IMR-90 (cell line): ENCODE data around the gene CDC26. TPM values are rescaled to one million over a fixed set of nuclear protein-coding genes. Genes with fewer than 3 reads are reported as not detected.

Source experiments
- ATAC-seq: fragments of 200-7000 bp; cut with Tn5 transposase; 2 replicates; pipeline ENCODE4 v1.9.1; 2020; ENCODE audit warnings: low read depth, mild to moderate bottlenecking, moderate library complexity
- BruUV-seq: library from RNA; stranded (reverse); fragments of 400-500 nt; replicated peaks from 2 replicates; lab custom pipeline; 2021; lab: Mats Ljungman, UMichigan
- CTCF ChIA-PET: fragments of 300-600 bp; formaldehyde crosslinking; extraction: SDS; loops from one replicate; lab custom pipeline; 2021; ENCODE audit warnings: antibody characterized with exemption; lab: Yijun Ruan, JAX
- POLR2A ChIA-PET: fragments of 300-600 bp; sonication (Branson Sonifier 250); formaldehyde crosslinking; loops from one replicate; lab custom pipeline; 2022; ENCODE audit warnings: antibody characterized with exemption; ENCODE audit not compliant: unreplicated experiment; lab: Charles Lee
- DNase-seq: peaks from one replicate; pipeline ENCODE4 v3.0.0; 2013
- H2AFZ ChIP-seq: replicated peaks from 2 replicates; pipeline ENCODE3; 2013; ENCODE audit warnings: low read length, mild to moderate bottlenecking; ENCODE audit not compliant: poor library complexity
- H2AK5ac ChIP-seq: 2 replicates; pipeline ENCODE4 v1.6.1; 2013; ENCODE audit warnings: low read depth, low read length, inconsistent platforms
- H2AK9ac ChIP-seq: replicated peaks from 2 replicates; pipeline ENCODE3; 2013; ENCODE audit warnings: mild to moderate bottlenecking, low read depth, low read length, moderate library complexity; ENCODE audit not compliant: poor library complexity
- H2BK120ac ChIP-seq: 2 replicates; pipeline ENCODE4 v1.6.1; 2013; ENCODE audit warnings: low read depth, low read length, inconsistent platforms
- H2BK15ac ChIP-seq: 3 replicates; pipeline ENCODE4 v1.6.1; 2013; ENCODE audit warnings: low read depth, low read length, inconsistent platforms
- H2BK20ac ChIP-seq: 2 replicates; pipeline ENCODE4 v1.6.1; 2013; ENCODE audit warnings: low read depth, mild to moderate bottlenecking, inconsistent platforms, low read length, moderate library complexity
- H2BK5ac ChIP-seq: 2 replicates; pipeline ENCODE4 v1.6.1; 2013; ENCODE audit warnings: mild to moderate bottlenecking, low read depth, low read length, inconsistent platforms; ENCODE audit not compliant: poor library complexity, severe bottlenecking
- H3K14ac ChIP-seq: replicated peaks from 2 replicates; pipeline ENCODE4 v1.6.1; 2013; ENCODE audit warnings: low read depth, low read length, inconsistent platforms
- H3K18ac ChIP-seq: 2 replicates; pipeline ENCODE4 v1.6.1; 2013; ENCODE audit warnings: low read depth, low read length, control low read depth
- H3K23ac ChIP-seq: 2 replicates; pipeline ENCODE4 v1.6.1; 2013; ENCODE audit warnings: low read depth, low read length, inconsistent platforms
- H3K27ac ChIP-seq: 2 replicates; pipeline ENCODE4 v1.5.1; 2013; ENCODE audit warnings: mild to moderate bottlenecking, control low read depth, low read length; ENCODE audit not compliant: insufficient read depth
- H3K27me3 ChIP-seq: 2 replicates; pipeline ENCODE4 v1.6.1; 2013; ENCODE audit warnings: low read length; ENCODE audit not compliant: control insufficient read depth, insufficient read depth
- H3K36me3 ChIP-seq: 2 replicates; pipeline ENCODE4 v1.6.1; 2013; ENCODE audit warnings: low read length, mixed read lengths; ENCODE audit not compliant: control insufficient read depth, insufficient read depth
- H3K4ac ChIP-seq: 2 replicates; pipeline ENCODE4 v1.6.1; 2013; ENCODE audit warnings: low read depth, low read length, inconsistent platforms
- H3K4me1 ChIP-seq: 2 replicates; pipeline ENCODE4 v1.6.1; 2013; ENCODE audit warnings: low read length, mixed read lengths; ENCODE audit not compliant: control insufficient read depth, insufficient read depth
- H3K4me2 ChIP-seq: 2 replicates; pipeline ENCODE4 v1.6.1; 2013; ENCODE audit warnings: low read depth, mild to moderate bottlenecking, control low read depth, low read length, moderate library complexity
- H3K4me3 ChIP-seq: 2 replicates; pipeline ENCODE4 v1.5.1; 2013; ENCODE audit warnings: low read depth, mild to moderate bottlenecking, control low read depth, low read length, moderate library complexity; ENCODE audit not compliant: insufficient read depth
- H3K56ac ChIP-seq: 2 replicates; pipeline ENCODE4 v1.6.1; 2013; ENCODE audit warnings: low read length, inconsistent platforms; ENCODE audit not compliant: insufficient read depth; ENCODE audit errors: extremely low read depth
- H3K79me1 ChIP-seq, 2 experiments: 2 replicates each; pipeline ENCODE4 v1.6.1; 2013; ENCODE audit warnings: low read length in 2 of 2, inconsistent platforms in 1 of 2, low read depth in 1 of 2
- H3K9ac ChIP-seq: 2 replicates; pipeline ENCODE4 v1.6.1; 2013; ENCODE audit warnings: low read depth, low read length, control low read depth
- H3K9me1 ChIP-seq: 2 replicates; pipeline ENCODE4 v1.6.1; 2013; ENCODE audit warnings: low read length, inconsistent platforms; ENCODE audit not compliant: insufficient read depth
- H3K9me3 ChIP-seq: 2 replicates; pipeline ENCODE4 v1.6.1; 2013; ENCODE audit warnings: low read length; ENCODE audit not compliant: control insufficient read depth, insufficient read depth
- H4K20me1 ChIP-seq: 2 replicates; pipeline ENCODE4 v1.6.1; 2013; ENCODE audit warnings: low read length, inconsistent platforms; ENCODE audit not compliant: insufficient read depth
- H4K5ac ChIP-seq: 2 replicates; pipeline ENCODE4 v1.6.1; 2013; ENCODE audit warnings: mild to moderate bottlenecking, low read depth, low read length, control low read depth
- H4K8ac ChIP-seq, 2 experiments: 2 replicates each; pipeline ENCODE4 v1.6.1; 2013; ENCODE audit warnings: low read depth in 2 of 2, low read length in 2 of 2, control low read depth in 1 of 2, inconsistent platforms in 1 of 2
- H4K91ac ChIP-seq: 2 replicates; pipeline ENCODE4 v1.6.1; 2013; ENCODE audit warnings: low read depth, low read length, inconsistent platforms; ENCODE audit not compliant: insufficient read depth
- BHLHE40 ChIP-seq: fragments of 150-350 bp; IDR thresholded peaks from 2 replicates; pipeline ENCODE4 v1.6.1; 2016; ENCODE audit warnings: mild to moderate bottlenecking, low read depth, low read length
- CEBPB ChIP-seq: IDR thresholded peaks from 2 replicates; pipeline ENCODE4 v1.6.1; 2012; ENCODE audit warnings: low read depth, low read length, improper control_type of control experiment
- CHD1 ChIP-seq: IDR thresholded peaks from 2 replicates; pipeline ENCODE4 v1.6.1; 2012; ENCODE audit warnings: low read depth, low read length, improper control_type of control experiment
- ELK1 ChIP-seq: fragments of 150-350 bp; IDR thresholded peaks from 2 replicates; pipeline ENCODE4 v1.6.1; 2016; ENCODE audit warnings: low read depth, mild to moderate bottlenecking, low read length, moderate library complexity, borderline replicate concordance
- FOS ChIP-seq: fragments of 150-350 bp; IDR thresholded peaks from 2 replicates; pipeline ENCODE4 v1.6.1; 2016; ENCODE audit warnings: low read depth, low read length
- MAFK ChIP-seq: IDR thresholded peaks from 2 replicates; pipeline ENCODE4 v1.6.1; 2012; ENCODE audit warnings: low read depth, low read length, improper control_type of control experiment
- MAZ ChIP-seq: IDR thresholded peaks from 2 replicates; pipeline ENCODE4 v1.6.1; 2012; ENCODE audit warnings: low read depth, mild to moderate bottlenecking, low read length, improper control_type of control experiment, moderate library complexity, borderline replicate concordance
- MXI1 ChIP-seq: IDR thresholded peaks from 2 replicates; pipeline ENCODE4 v1.6.1; 2012; ENCODE audit warnings: low read depth, mild to moderate bottlenecking, low read length, moderate library complexity, borderline replicate concordance
- POLR2A ChIP-seq: IDR thresholded peaks from 2 replicates; pipeline ENCODE4 v1.6.1; 2012; ENCODE audit warnings: mild to moderate bottlenecking, low read depth, low read length
- RAD21 ChIP-seq: IDR thresholded peaks from 2 replicates; pipeline ENCODE4 v1.6.1; 2012; ENCODE audit warnings: low read length, improper control_type of control experiment
- RCOR1 ChIP-seq: IDR thresholded peaks from 2 replicates; pipeline ENCODE4 v1.6.1; 2012; ENCODE audit warnings: mild to moderate bottlenecking, low read length, improper control_type of control experiment; ENCODE audit not compliant: insufficient replicate concordance
- RFX5 ChIP-seq: IDR thresholded peaks from 2 replicates; pipeline ENCODE4 v1.8.0; 2012; ENCODE audit warnings: low read depth, mild to moderate bottlenecking, low read length, moderate library complexity
- SMC3 ChIP-seq: fragments of 150-350 bp; IDR thresholded peaks from 2 replicates; pipeline ENCODE4 v1.6.1; 2016; ENCODE audit warnings: low read depth, mild to moderate bottlenecking, antibody characterized with exemption, low read length, moderate library complexity
- WGBS, 2 experiments: methylation state at CpG; one replicate each; pipeline versions ENCODE4 v1.1.5 to v1.1.7; 2013; ENCODE audit warnings: missing lambda C conversion rate in 2 of 2; ENCODE audit not compliant: insufficient read length in 1 of 2; ENCODE audit errors: extremely low coverage in 2 of 2; 5-methylcytosine and 5-hydroxymethylcytosine counted together
- dilution Hi-C: fragments of 300-500 bp; cut with HindIII; formaldehyde crosslinking; loops from one replicate; pipeline ENCODE4 v1.14.3; 2018; ENCODE audit warnings: low sequenced_read_pairs; ENCODE audit not compliant: unreplicated experiment
- in situ Hi-C: fragments of 300-500 bp; cut with MboI; formaldehyde crosslinking; loops from 3 replicates; pipeline ENCODE4 v1.14.3; 2019; ENCODE audit warnings: low sequenced_read_pairs, inconsistent platforms, mixed read lengths
- intact Hi-C: fragments of 100-400 bp; cut with micrococcal nuclease; formaldehyde crosslinking; loops from 2 replicates; pipeline ENCODE4 v1.10.0; 2022
- polyA plus RNA-seq, 3 experiments: library from polyadenylated mRNA; depleted of rRNA; stranded (reverse); fragments of >200 nt; gene quantifications; 2 replicates each; pipeline ENCODE4 v1.2.3, GENCODE V29; 2012; ENCODE audit warnings: low replicate concordance in 1 of 3
- total RNA-seq: library from RNA; depleted of rRNA; stranded (reverse); fragments of >200 nt; gene quantifications from 2 replicates; pipeline ENCODE4 v1.2.3, GENCODE V29; 2012
- TF ChIP-seq, protein P1 (sequence below): conservative IDR thresholded peaks from 2 replicates; pipeline ENCODE4 v1.5.1; 2012; ENCODE audit warnings: mild to moderate bottlenecking, low read depth, low read length, improper control_type of control experiment

CDC26 gene
- total and polyA plus RNA-seq, 2 of the 4 experiments (the other 2 are of a cell fraction): 16.5 to 32.7 TPM

DNA sequence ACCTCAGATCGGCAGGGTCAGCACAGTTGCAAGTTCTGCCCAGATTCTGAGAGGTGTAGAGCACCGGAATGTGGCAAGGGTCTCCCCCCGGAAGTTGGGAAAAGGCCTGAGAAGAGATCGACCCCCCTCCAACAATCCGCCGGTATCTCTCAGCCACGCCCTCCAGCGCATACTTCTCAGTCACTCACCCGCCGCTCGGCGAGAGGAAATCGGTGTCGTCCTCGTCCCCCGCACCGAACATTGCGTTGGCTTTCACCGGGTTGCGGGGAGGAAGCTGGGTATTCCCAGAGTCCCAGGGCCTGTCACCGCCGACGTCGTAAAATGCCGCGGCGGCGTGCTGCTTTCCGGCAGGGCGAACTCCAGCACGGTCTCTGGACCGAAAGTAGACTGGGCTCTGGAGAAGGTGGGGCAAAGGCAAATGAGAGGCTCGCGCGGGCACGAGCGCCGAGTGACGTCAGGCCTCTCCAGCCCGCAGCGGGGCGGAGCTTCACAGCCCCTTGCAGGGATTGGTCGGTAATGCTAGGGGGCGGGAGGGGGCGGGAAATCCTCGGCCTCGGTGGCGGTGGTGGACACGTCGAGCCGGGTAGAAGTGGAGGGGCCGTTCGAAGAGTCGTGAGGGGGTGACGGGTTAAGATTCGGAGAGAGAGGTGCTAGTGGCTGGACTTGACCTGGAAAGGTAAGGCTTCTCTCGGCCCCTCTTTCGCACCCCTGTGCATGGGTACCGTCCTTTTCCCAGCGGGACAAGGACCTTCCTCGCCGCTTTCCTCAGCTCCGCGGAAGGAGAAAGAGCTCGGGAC, 54.2 kb downstream of the CDC26 start, which contains the start of the genes FKBP15 and SLC31A1:
Gene FKBP15, minus strand, starts transcription at position 275 of the 797 bp plus-strand sequence. Its CDS starts 34 bp downstream, at position 241.
Gene SLC31A1, plus strand, starts transcription at position 542 of the 797 bp plus-strand sequence. CDS start 34,605 bp downstream, outside the sequence.
- peaks cover 4% of the 10 kb centered on the region; the same call in 1 of the 2 replicates for H4K20me1 ChIP-seq
- BruUV-seq: no TSS peak
- 0% methylated on average over 33 of the region's 65 CpGs; no CpG with 5 or more reads in 1 of the 2 experiments for WGBS, 2 experiments
- H2AFZ ChIP-seq: peak within 1 kb of the TSS; percentile 98
- dilution Hi-C loops: no loop called here
- H4K91ac ChIP-seq: peak within 1 kb of the TSS; percentile 89
- no peaks in the 10 kb centered on the region for H3K9me3 ChIP-seq
- H3K79me1 ChIP-seq: peaks cover 33 to 65% of the 10 kb centered on the region in 2 experiments
- no peaks in the 10 kb centered on the region for H3K27me3 ChIP-seq
- peak within 1 kb of the TSS; percentile 83 for H4K5ac ChIP-seq
- no peaks in the 10 kb centered on the region; the same call in 1 of the 2 replicates for H3K9me1 ChIP-seq
- peak within 1 kb of the TSS; percentile 95 for H3K27ac ChIP-seq
- H3K14ac ChIP-seq: peak within 1 kb of the TSS; percentile 92
- peak within 1 kb of the TSS; percentile 88 for H3K4ac ChIP-seq
- in situ Hi-C loops: no loop called here
- peak within 1 kb of the TSS; percentile 43 for H2AK9ac ChIP-seq
- H3K56ac ChIP-seq: peak within 1 kb of the TSS; percentile 89
- peak within 1 kb of the TSS; percentile 60; the same call in 1 of the 2 replicates for H2BK20ac ChIP-seq
- CTCF ChIA-PET: interaction anchor here (0.7 to 1.3 kb wide), 2 partner anchors 14 to 54 kb away, joined by 3 to 4 read pairs; partner anchors contain the start of genes CDC26 and PRPF4
- H3K23ac ChIP-seq: peak within 1 kb of the TSS; percentile 98
- H3K9ac ChIP-seq: peak within 1 kb of the TSS; percentile 94
- H2BK120ac ChIP-seq: peak within 1 kb of the TSS; percentile 60
- peak within 1 kb of the TSS; percentile 86 for H3K4me3 ChIP-seq
- POLR2A ChIA-PET: interaction anchor here (0.5 to 1.0 kb wide), 5 partner anchors 10 to 161 kb away, joined by 4 to 19 read pairs (median 5); partner anchors contain the start of gene SLC31A2
- H2AK5ac ChIP-seq: peak within 1 kb of the TSS; percentile 78
- H3K18ac ChIP-seq: peak within 1 kb of the TSS; percentile 74
- H2BK15ac ChIP-seq: peak within 1 kb of the TSS; percentile 61; the same call in 2 of the 3 replicates
- H3K4me1 ChIP-seq: peaks cover 10% of the 10 kb centered on the region
- H3K36me3 ChIP-seq: no peaks in the 10 kb centered on the region
- peak within 1 kb of the TSS; percentile 90 for H2BK5ac ChIP-seq
- H3K4me2 ChIP-seq: peak within 1 kb of the TSS; percentile 99
- intact Hi-C loops: loop anchor here (1.0 to 2.0 kb wide), 2 partner anchors 32 to 54 kb away; partner anchors contain the start of genes CDC26 and PRPF4
- peak within 1 kb of the TSS; percentile 90 to 98 for H4K8ac ChIP-seq
- ATAC-seq (peak; percentile 97), DNase-seq (peak; percentile 99)
- TF ChIP-seq CEBPB: peak; percentile 37; the same call in 1 of the 2 replicates
- no peak for TF ChIP-seq CHD1
- TF ChIP-seq RCOR1: no peak
- TF ChIP-seq BHLHE40: peak; percentile 90
- no peak for TF ChIP-seq SMC3
- TF ChIP-seq FOS: no peak
- TF ChIP-seq RAD21: no peak
- peak; percentile 67; the same call in 1 of the 2 replicates for TF ChIP-seq MXI1
- no peak for TF ChIP-seq MAFK
- no peak for TF ChIP-seq ELK1
- peak; percentile 95 for TF ChIP-seq POLR2A
- TF ChIP-seq, protein P1, sequence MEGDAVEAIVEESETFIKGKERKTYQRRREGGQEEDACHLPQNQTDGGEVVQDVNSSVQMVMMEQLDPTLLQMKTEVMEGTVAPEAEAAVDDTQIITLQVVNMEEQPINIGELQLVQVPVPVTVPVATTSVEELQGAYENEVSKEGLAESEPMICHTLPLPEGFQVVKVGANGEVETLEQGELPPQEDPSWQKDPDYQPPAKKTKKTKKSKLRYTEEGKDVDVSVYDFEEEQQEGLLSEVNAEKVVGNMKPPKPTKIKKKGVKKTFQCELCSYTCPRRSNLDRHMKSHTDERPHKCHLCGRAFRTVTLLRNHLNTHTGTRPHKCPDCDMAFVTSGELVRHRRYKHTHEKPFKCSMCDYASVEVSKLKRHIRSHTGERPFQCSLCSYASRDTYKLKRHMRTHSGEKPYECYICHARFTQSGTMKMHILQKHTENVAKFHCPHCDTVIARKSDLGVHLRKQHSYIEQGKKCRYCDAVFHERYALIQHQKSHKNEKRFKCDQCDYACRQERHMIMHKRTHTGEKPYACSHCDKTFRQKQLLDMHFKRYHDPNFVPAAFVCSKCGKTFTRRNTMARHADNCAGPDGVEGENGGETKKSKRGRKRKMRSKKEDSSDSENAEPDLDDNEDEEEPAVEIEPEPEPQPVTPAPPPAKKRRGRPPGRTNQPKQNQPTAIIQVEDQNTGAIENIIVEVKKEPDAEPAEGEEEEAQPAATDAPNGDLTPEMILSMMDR: no peak
- TF ChIP-seq MAZ: peak; percentile 70; the same call in 1 of the 2 replicates
- no peak for TF ChIP-seq RFX5
